Hepatic stellate cell (primary cell): Measurements from ENCODE around the gene CREBBP.

Source experiments
- DNase-seq: peaks from one replicate; pipeline ENCODE4 v3.0.0; 2011; ENCODE audit warnings: low spot score

Gene CREBBP

GRCh38 chr16:3767333-3767986, 113.1 kb downstream of the CREBBP start:
- DNase-seq: no peak

- no peak for DNase-seq
These were observed 114.3 kb downstream of the CREBBP start for GRCh38 chr16:3766177-3766576.

- no peak for DNase-seq
These were observed 116.1 kb downstream of the CREBBP start for GRCh38 chr16:3764409-3764808.

- no peak for DNase-seq
These were observed 118.3 kb downstream of the CREBBP start for GRCh38 chr16:3762107-3762750.

GRCh38 chr16:3761375-3762106, 119.0 kb downstream of the CREBBP start:
- no peak for DNase-seq

GRCh38 chr16:3760518-3760917, 120.0 kb downstream of the CREBBP start:
- DNase-seq: no peak

GRCh38 chr16:3759736-3760135, 120.8 kb downstream of the CREBBP start:
- DNase-seq: no peak

GRCh38 chr16:3756113-3756512, 124.4 kb downstream of the CREBBP start:
- no peak for DNase-seq

- DNase-seq: no peak
These were observed 125.3 kb downstream of the CREBBP start for GRCh38 chr16:3755249-3755648.

GRCh38 chr16:3754772-3755171, 125.7 kb downstream of the CREBBP start:
- no peak for DNase-seq

GRCh38 chr16:3754081-3754703, 126.3 kb downstream of the CREBBP start:
- peak; percentile 34 for DNase-seq

- no peak for DNase-seq
These were observed 127.5 kb downstream of the CREBBP start for GRCh38 chr16:3752984-3753383.

- DNase-seq: no peak
These were observed 128.6 kb downstream of the CREBBP start for GRCh38 chr16:3751878-3752277.

- no peak for DNase-seq
These were observed 132.2 kb downstream of the CREBBP start for GRCh38 chr16:3748307-3748706.

- DNase-seq: no peak
These were observed 134.7 kb downstream of the CREBBP start for GRCh38 chr16:3745751-3746355.

GRCh38 chr16:3744018-3744417, 136.5 kb downstream of the CREBBP start:
- DNase-seq: no peak

- no peak for DNase-seq
These were observed 139.6 kb downstream of the CREBBP start for GRCh38 chr16:3740934-3741333.

GRCh38 chr16:3740186-3740585, 140.3 kb downstream of the CREBBP start:
- DNase-seq: no peak

GRCh38 chr16:3739636-3740035, 140.9 kb downstream of the CREBBP start:
- no peak for DNase-seq

GRCh38 chr16:3738541-3738940, 142.0 kb downstream of the CREBBP start:
- DNase-seq: no peak

GRCh38 chr16:3738128-3738527, 142.4 kb downstream of the CREBBP start:
- no peak for DNase-seq

GRCh38 chr16:3737181-3737580, 143.3 kb downstream of the CREBBP start:
- DNase-seq: no peak
